Hematopoietic multipotent progenitor cell treated with erythropoietin and hydrocortisone succinate and interleukin-3 and kit ligand, for 17 days (in vitro differentiated cells): ENCODE results near the gene SAMD4B.
"Not testable (repeated sequence)": the region's sequence is repeated elsewhere in the genome, so short reads cannot be mapped to it uniquely, and the experiment has no call there.

ENCODE experiments used
- DNase-seq: peaks from one replicate; pipeline ENCODE4 v3.0.0-alpha.2; 2015; ENCODE audit warnings: low spot score

SAMD4B gene

DNA sequence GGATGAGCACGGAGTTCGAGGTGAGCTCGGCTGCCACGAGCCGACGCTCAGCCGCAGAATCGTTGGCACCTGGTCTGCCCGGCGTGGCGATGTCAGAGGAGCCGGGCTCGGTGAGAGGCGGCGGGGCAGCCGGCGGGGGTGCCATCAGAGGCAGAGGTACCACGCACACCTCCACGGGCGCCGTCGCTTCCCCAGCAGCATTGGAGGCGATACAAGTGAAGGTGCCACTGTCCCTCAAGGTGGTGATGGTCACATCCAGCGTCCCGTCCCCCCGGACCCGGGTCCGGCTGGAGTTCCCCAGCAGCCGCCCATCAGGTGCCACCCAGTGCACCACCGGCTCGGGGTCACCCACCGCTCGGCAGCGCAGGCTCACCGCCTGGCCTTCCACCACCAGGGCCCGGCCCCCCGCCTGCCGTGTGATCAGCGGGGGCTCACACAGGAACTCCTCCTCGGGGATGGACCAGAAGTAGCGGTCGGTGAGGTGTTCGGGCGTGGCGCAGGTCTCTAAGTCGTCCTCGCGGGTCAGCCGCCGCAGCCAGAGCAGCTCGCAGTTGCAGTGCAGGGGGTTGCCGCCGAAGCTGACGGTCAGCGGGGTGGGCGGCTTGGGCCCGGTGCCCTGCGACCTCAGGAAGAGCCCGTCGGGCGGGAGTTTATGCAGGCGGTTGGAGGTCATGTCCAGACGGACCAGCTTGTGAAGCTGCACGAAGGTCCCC is 28.0 kb upstream of the SAMD4B start:
- DNase-seq, result no peak

DNA sequence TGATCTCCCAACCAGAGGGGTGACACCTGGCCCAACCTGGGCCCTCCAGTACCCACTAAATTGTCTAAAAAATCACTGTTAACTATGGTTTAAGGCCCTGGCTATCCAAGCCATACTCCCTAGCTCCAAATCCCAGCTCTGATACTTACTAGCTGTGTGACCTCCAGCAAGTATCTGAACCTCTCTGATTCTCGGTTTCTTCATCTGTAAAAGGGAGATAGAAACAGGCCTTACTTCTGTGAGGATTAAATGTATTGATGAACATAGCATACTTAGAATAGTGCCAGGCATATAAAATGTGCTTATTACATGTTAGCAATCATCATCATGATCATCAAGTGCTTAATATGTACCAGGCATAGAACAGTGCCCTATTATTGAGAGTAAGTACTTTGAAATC is 26.3 kb upstream of the SAMD4B start:
- DNase-seq, result no peak

DNA sequence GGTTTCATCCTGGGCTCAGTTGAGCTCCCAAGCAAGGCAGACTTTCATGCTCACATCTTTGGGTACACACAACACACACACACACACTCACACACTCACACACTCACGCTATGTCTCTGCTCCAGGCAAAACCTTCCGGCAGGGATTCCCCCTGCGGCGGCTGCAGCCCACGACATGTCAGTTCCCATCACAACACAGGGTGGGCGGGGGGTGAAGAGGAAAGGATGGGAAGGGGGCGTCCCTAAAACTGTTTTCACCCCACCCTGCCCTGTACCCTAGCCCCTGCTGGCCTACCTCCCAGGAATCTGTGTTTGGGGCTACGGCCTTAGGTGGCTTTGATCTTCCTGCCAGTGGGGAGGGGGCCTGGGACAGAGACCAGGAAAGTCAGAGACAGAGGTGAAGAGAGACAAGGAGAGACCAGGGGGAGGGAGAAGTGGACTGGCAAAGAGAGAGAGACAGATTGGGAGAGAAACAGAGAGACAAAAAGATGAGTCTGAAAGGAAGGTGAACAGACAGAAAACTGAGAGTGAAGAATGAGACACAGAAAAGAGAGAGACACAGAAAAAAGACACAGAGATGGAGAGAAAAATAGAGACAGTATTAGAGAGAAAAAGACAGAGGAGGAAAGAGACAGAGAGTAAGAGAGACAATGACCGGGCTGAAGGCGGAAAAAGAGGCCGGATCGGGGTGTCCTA is 25.4 kb upstream of the SAMD4B start:
- DNase-seq, result no peak

DNA sequence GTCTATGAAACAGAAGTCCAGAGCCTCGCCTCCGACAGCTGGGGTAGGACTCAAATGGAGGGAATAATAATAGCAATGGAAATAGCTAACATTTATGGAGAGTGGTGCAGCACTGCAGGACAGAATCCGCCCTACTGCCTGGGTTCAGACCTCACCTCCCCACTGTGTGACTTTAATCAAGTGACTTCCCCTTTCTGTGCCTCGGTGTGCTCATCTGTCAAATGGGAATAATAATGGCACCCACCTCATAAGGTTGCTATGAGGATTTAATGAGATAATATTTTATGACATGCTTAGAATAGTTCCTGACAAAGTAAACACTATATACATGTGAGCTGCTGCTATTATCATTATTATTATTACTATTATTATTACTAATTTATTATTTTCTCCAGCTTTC is 24.7 kb upstream of the SAMD4B start:
- DNase-seq, result no peak

DNA sequence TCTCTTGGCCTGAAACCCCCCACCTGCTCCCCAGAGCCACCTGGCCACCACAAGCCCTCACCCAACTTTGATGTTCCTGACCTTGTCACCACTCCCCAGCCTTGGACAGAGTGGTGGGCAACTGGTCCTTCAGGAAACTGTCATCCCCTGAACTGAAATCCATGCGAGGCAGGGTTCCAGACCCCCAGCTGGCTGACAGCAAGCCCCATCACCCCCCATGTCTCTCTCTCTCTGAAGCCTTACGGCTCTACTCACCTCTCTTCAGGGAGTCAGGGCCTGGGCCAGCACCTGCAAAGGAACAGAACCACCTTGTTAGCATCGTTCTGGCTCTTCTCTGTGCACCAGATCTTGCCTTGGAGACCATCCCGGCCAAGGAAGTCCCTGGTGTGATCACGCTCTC is 24.1 kb upstream of the SAMD4B start:
- no peak for DNase-seq

DNA sequence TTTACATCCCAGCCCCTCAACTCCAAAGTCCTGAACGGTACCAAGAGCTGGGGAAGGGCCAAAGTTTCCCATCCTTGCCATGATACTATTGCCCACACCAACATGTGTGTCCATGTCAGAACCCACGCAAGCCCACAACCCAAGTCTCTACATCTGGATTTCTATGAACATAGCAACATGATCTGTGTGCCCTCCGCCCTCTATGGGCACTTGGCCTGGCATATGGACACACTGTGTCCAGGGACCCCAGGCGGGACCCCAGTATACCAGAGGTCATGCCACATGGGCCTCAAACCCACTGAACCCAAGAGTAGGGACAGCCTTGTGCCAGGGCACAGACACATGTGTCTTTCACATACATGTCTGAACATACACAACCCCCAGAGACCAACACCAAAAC is 23.5 kb upstream of the SAMD4B start:
- no peak for DNase-seq

DNA sequence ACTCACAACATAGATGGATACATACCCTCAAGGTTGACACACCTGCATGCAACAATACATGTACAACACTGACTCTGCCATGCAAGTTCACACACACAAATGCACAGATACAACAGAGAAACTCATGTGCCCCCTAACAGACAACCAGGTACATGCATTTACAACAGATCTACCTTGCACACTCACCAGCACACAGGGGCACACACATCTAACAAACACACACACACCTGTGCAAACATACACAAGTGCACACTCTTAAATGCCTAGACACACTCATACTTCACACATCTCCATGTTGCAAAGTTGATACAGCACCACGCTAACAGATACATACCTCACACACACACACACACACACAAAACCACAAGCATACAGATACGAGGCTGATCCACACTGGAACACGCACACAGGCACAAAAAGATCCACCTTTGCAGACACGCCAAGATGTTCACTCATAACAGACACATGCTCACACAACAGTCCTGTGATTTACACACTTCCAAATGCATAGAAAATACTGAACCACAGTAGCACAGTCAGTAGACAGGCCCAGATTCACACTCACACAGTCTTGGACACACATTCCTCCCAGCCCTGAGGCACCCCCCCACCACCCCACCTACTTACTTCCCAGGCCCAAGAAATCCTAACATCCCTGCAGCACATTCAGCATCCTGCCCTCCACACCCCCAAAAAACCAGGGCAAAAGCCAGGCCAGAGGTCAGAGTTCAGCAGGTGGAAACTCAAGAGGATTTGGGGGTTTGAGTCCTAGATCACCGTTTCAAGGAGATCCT is 22.9 kb upstream of the SAMD4B start:
- DNase-seq, result no peak

DNA sequence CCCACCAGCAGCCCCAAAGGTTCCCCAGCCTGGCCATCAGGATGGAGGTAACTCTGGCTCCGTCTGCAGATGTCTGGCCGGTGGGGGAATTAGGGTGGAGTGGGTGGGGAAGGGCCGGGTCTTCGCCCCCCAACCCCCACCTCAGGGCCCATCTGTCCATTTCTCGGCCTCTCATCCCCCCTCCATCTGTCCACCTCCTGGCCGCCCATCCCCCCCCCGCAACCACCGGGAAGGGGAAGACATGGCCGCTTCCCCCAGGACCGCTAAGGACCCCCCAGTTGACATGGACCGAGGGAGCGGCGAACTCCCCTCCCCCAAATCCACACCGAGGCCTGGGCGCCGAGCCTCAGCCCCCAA is 22.4 kb upstream of the SAMD4B start:
- no peak for DNase-seq

DNA sequence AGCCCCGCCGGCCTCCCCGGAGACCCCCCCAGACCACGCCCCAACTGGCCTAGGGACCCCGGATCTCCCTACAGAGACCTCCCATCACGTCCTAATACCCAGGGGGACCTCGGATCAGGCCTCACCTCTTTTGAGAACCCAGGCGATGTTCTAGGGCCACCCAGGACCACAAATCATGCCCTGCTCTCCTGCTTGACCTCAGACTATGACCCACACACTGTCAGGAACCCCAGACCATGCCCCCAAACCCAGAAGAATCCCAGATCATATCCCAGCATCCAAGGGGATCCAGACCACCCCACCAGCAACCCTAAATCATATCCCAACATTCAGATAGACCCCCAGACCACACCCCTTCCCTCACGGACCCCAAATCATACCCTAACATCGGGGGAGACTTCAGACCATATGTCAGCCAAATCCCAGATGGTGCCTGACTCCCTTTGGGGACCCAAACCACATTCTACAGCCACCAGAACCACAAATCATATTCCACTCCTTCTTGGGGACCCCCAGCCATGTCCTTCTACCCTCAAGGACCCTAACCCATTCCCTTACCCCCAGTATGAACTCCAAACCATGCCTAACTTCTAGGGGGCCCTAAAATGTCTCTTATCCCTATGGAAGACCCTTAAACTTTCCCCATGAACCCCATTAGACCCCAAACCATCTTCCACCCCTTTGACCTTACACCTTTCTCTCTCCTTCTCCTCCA is 20.9 kb upstream of the SAMD4B start:
- DNase-seq, result no peak

DNA sequence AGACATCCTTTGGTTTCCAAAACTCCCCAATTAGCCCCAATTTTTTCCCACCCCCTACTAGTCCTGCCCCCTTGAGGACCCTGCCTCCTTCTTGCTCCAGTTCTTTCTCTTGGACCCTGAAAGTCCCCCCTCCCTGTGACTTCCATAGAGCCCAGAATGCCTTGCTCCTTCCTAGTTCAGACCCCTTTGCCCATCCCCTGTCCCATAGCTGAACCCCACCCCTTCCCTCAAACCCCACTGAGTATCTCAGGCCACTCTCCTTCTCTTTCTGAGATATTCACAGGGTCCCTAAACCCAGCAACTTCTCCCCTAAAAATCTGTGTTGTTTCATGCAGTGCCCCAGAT is 20.4 kb upstream of the SAMD4B start:
- no peak for DNase-seq

DNA sequence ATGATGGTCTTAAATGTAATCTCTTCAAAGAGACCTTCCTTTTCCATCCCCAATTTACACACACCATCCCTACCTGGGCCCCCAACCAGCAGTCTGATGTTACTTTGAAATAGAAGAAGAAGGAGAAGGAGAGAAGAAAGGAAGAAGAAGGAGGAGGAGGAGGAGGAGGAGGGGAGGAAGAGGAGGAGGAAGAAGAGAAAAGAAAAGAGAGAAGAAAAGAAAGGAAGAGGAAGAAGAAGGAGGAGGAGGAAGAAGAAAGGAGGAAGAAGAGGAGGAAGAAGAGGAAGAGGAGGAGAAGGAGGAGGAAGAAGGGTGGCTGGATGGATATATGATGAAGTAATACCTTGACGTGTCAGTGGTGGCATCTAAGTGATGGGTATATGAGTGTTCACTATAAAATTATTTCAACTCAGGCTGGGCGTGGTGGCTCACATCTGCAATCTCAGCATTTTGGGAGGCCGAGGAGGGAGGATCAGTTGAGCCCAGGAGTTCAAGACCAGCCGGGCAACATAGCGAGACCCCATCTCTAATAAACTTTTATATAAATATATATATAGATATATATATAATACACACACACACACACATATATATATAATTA is 17.9 kb upstream of the SAMD4B start:
- DNase-seq, result no peak

DNA sequence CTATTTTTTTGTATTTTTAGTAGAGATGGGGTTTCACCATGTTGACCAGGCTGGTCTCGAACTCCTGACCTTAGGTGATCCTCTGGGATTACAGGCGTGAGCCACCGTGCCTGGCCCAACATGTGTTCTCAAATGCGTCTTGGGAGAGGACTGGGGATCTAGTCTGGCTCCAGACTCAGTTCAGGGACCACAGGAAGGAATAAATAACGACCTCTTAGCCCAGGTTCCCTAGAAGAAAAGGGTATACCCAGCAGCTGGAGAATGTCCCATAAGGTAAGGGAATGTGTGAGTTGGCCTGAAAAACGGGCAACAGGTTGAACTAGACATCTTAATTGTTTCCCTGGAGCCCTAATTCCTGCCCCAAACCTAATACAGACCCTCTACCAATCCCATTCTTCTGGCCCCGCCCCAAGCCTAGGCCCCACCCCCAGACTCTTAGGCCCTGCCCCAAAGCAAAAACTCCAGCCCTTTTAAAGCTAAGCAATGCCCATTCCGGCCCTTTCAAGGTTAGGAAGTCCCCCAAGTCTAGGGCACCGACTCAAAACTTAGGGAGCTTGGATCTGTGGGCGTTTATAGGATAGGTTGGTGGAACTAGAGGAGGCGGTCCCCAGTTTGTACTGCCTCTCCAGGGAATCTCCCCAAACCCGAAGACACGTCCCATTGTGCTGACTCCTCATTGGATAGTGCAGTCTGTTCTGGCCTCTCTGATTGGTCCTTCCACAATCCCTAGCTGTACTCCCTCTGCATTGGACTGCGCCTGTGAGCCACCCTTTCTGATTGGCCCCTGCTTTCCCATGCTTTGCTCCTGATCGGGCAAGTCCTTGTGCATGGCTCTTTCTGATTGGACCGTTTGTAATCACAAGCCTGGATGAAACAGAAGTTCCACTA is 16.2 kb upstream of the SAMD4B start:
- no peak for DNase-seq

DNA sequence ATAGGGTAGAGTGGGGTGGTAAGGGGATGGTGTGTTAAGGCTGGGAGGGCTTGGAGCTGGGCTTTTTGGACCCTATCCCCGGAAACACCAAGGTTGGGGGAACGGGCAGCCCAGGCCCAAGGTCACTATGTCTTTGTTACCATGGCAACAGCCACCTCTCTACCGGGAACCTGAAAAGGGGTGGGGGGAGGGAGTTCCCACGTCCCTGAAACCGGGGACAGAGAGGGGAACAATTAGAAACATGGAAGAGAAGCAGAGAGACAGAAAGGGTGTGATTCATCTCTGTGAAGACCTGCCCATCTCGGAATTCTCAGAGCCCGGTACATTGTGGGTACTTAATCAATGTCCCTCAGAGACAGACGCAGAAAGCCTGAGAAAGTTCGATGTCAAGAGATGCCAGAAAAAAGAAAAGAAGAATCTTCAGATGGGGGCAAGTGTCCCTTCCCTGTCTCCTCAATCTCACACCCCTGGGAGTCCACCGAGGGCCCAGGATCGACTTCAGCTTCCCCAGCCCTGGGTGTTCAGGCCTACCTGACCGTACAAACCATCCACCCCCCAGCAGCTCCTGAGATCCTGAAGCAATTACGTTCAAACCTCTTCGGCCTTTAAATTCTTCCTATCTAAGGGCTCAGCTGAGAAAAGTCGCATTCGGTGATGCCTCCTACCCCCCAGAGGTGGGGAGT is 14.7 kb upstream of the SAMD4B start:
- DNase-seq, result no peak

DNA sequence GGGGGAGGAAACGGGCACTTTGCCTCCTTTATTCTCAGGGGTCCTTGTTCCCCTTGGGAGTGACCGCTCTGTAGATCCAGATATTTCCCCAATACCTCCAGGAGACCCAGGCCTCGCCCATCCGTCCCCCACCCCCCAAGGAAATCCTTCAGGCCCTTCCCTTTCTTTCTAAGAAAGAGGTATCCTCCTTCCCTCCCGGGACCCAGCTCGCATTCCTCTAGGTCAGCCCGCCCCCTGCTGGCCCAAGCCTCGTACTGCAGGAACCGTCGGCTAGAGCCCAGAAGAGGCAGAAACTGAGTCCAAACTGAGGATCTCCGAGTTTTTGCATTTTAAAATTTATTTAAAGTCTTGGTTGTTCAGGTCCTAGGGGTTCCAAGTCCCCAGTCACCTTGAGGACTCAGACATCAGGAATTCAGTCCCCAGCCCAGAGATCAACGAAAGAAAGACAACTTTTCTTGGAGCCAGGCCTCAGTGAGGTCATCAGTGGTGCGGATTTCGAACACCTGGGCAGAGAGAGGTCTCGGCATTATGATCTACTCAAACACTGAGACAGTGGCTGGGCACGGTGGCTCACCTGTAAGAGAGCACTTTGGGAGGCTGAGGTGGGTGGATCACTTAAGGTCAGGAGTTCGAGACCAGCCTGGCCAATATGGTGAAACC is 14.0 kb upstream of the SAMD4B start:
- DNase-seq, result peak; percentile 82

DNA sequence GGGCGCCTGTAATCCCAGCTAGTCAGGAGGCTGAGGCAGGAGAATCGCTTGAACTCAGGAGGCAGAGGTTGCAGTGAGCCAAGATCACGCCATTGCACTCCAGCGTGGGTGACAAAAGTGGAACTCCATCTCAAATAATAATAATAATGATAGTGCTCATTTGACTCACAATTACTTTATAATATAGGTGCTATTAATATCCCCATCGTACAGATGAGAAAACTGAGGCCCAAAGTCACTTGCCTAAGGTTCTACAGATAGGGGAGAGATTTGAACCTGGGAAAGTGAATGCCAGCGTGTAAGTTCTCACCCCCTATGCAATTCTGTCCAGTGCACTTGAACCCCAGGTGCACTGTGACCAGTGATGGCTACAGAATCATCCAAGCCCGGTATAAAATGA is 12.3 kb upstream of the SAMD4B start:
- no peak for DNase-seq

DNA sequence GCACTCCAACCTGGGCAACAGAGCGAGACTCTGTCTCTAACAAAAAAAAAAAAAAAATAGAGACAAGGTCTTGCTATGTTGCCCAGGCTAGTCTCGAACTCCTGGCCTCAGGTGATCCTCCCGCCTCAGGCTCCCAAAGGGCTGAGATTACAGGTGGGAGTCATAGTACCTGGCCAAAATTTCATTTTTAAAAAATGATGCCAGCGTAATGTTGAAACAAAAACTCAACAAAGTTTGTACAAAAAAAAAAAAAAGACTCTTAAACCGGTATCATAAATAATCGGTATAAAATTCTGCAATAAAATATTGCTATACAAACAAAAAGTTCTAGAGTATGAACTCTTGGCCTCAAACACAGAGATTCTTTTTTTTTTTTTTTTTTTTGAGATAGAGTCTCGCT is 9.9 kb upstream of the SAMD4B start:
- DNase-seq, result no peak

DNA sequence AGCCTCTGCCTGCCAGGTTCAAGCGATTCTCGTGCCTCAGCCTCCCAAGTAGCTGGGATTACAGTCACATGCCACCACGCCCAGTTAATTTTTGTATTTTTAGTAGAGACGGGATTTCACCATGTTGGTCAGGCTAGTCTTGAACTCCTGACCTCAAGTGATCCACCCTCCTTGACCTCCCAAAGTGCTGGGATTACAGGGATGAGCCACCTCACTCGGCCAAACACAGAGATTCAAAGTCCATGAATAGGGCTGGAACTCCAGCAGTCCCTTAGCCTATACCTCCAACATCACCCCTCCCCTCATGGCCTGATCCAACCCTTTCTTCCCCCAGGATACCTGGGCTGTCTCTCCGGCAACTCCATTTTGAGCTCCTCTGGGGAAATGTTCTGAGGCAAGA is 9.5 kb upstream of the SAMD4B start:
- not testable (repeated sequence) for DNase-seq

DNA sequence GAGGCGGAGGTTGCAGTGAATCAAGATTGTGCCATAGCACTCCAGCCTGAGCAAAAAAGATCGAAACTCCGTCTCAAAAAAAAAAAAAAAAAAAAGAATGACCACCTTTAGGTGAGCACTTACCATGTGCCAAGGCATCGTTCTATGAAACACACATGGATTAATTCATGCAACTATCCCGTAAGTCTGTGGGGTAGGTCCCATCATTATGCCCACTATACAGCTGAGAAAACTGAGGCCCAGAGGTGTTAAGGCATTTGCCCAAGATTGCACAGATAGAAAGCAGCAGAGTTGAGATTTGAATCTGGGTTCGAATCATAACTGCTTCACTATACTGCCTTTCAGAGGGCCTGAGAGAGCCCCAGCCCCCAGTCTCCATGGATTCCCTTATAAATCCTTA is 8.7 kb upstream of the SAMD4B start:
- no peak for DNase-seq

DNA sequence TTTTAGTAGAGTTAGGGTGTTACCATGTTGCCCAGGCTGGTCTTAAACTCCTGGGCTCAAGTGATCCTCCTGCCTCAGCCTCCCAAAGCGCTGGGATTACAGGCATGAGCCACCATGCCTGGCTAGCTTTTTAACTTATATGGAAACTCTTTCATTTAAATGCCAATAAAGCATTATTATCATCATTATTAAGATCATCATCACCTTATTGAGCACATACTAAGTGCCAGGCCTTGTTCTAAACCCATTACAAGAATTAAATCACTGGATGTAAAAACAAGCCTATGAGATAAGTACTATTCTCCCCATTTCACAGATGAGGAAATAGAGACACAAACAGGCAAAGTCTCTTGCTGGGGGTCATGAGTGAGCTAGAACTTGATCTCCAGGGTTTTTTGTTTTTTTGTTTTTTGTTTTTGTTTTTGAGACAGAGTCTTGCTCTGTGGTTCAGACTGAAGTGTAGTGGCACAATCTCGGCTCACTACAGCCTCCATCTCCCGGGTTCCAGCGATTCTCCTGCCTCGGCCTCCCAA is 7.7 kb upstream of the SAMD4B start:
- DNase-seq, result no peak

DNA sequence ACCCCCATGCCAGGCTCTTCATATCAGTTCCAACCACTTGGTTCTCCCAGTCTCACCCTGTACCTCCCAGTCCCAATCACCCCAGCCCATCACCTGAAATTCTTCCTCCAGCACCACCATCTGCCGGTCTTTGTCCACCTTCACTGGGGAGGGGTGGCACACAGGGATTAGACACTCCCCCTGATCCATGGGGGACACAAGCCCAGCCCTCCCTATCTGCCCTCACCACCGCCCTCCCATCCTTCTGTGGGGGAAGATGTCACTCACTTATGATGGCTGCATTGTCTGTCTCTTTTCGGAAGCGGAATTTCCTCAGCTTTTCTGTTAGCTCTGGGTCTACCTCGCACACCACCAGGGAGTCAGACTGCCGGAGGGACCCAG is 7.1 kb upstream of the SAMD4B start:
- DNase-seq, result peak; percentile 56
